OCI-LY7 (cell line): Measurements from ENCODE around the gene FBP1. TPM values are rescaled to one million over a fixed set of nuclear protein-coding genes. Genes with fewer than 3 reads are reported as not detected.

Source experiments
- BruUV-seq: library from RNA; stranded (reverse); fragments of 400-500 nt; replicated peaks from 2 replicates; lab custom pipeline; 2021; lab: Mats Ljungman, UMichigan
- CTCF ChIA-PET: fragments of 300-600 bp; sonication (Branson Sonifier 250); formaldehyde crosslinking; loops from one replicate; lab custom pipeline; 2022; ENCODE audit warnings: antibody characterized with exemption; ENCODE audit not compliant: unreplicated experiment; lab: Charles Lee
- POLR2A ChIA-PET: fragments of 300-600 bp; sonication (Branson Sonifier 250); formaldehyde crosslinking; loops from one replicate; lab custom pipeline; 2022; ENCODE audit warnings: antibody characterized with exemption; lab: Charles Lee
- DNase-seq: peaks from one replicate; pipeline ENCODE4 v3.0.0-alpha.2; 2015; ENCODE audit warnings: low spot score
- H2AFZ ChIP-seq: fragments of 200-600 bp; sonication (generic), shearing (Covaris generic); 2 replicates; pipeline ENCODE4 v1.6.1; 2014; ENCODE audit warnings: mild to moderate bottlenecking, antibody characterized with exemption, low read length, moderate library complexity
- H3K27ac ChIP-seq: fragments of 200-600 bp; sonication (generic); 2 replicates; pipeline ENCODE4 v1.5.1; 2014; ENCODE audit warnings: mixed run types, low read depth, mild to moderate bottlenecking, moderate library complexity, low read length, inconsistent platforms; ENCODE audit not compliant: poor library complexity, severe bottlenecking
- H3K36me3 ChIP-seq: fragments of 200-600 bp; sonication (generic); 2 replicates; pipeline ENCODE4 v1.6.1; 2014; ENCODE audit warnings: mild to moderate bottlenecking, antibody characterized with exemption, low read length, moderate library complexity, mixed read lengths; ENCODE audit not compliant: insufficient read depth
- H3K4me1 ChIP-seq: fragments of 200-600 bp; sonication (generic); 2 replicates; pipeline ENCODE4 v1.5.1; 2014; ENCODE audit warnings: mild to moderate bottlenecking, low read length; ENCODE audit not compliant: insufficient read depth, poor library complexity, severe bottlenecking
- H3K4me2 ChIP-seq: fragments of 200-600 bp; sonication (generic); 2 replicates; pipeline ENCODE4 v1.6.1; 2014; ENCODE audit warnings: mild to moderate bottlenecking, low read length
- H3K4me3 ChIP-seq: fragments of 200-600 bp; sonication (generic); 2 replicates; pipeline ENCODE4 v1.5.1; 2014; ENCODE audit warnings: mild to moderate bottlenecking, low read depth, low read length; ENCODE audit not compliant: poor library complexity, severe bottlenecking
- H3K79me2 ChIP-seq: fragments of 200-600 bp; sonication (generic); 2 replicates; pipeline ENCODE4 v1.6.1; 2016; ENCODE audit warnings: low read depth, mild to moderate bottlenecking, low read length, moderate library complexity, mixed read lengths; ENCODE audit not compliant: insufficient read depth
- H3K9me2 ChIP-seq: fragments of 200-600 bp; sonication (generic); 2 replicates; pipeline ENCODE4 v1.6.1; 2016; ENCODE audit warnings: mild to moderate bottlenecking, low read length, mixed read lengths; ENCODE audit not compliant: insufficient read depth
- H3K9me3 ChIP-seq: fragments of 200-600 bp; sonication (generic); 2 replicates; pipeline ENCODE4 v1.6.1; 2014; ENCODE audit warnings: mild to moderate bottlenecking, mixed run types, low read length, mixed read lengths
- H4K20me1 ChIP-seq: fragments of 200-600 bp; sonication (generic); 2 replicates; pipeline ENCODE4 v1.6.1; 2014; ENCODE audit warnings: mild to moderate bottlenecking, antibody characterized with exemption, low read length, moderate library complexity, mixed read lengths; ENCODE audit not compliant: insufficient read depth
- CTCF ChIP-seq: fragments of 200-600 bp; sonication (generic); conservative IDR thresholded peaks from 2 replicates; pipeline ENCODE4 v1.5.1; 2014; ENCODE audit warnings: mild to moderate bottlenecking, antibody characterized with exemption, low read length, moderate library complexity, mixed read lengths
- EZH2phosphoT487 ChIP-seq: fragments of 200-600 bp; sonication (generic); IDR thresholded peaks from 2 replicates; pipeline ENCODE4 v1.6.1; 2018; ENCODE audit warnings: low read depth, borderline replicate concordance, mild to moderate bottlenecking, mixed run types, antibody characterized with exemption, low read length, moderate library complexity, mixed read lengths
- intact Hi-C: fragments of 100-400 bp; cut with micrococcal nuclease; formaldehyde crosslinking; loops from one replicate; pipeline ENCODE4 v1.10.0; 2022; ENCODE audit not compliant: unreplicated experiment
- total RNA-seq, 2 experiments: library from RNA; depleted of rRNA in 1 of 2; stranded (reverse); fragments of >200 nt in 1 of 2; shearing (Covaris generic) in 1 of 2; gene quantifications; 2 replicates each; pipeline ENCODE4 v1.2.3, GENCODE V29; 2014 to 2022

Gene FBP1
- total RNA-seq, 2 experiments from 2014 or later: 63.9 to 79.1 TPM

- Histone ChIP-seq H4K20me1 (no peaks in the 10 kb centered on the region), H2AFZ (no peak overlapping the region), H3K4me3 (no peak overlapping the region), H3K36me3 (no peaks in the 10 kb centered on the region; the same call in 1 of the 2 replicates), H3K79me2 (no peaks in the 10 kb centered on the region), H3K4me1 (no peaks in the 10 kb centered on the region), H3K9me3 (no peaks in the 10 kb centered on the region), H3K27ac (no peak overlapping the region), H3K9me2 (no peaks in the 10 kb centered on the region), H3K4me2 (no peak overlapping the region)
- no TSS peak for BruUV-seq
- intact Hi-C loops: no loop called here
- TF ChIP-seq EZH2phosphoT487 (no peak), CTCF (peak; percentile 65)
- no peak for DNase-seq
- ChIA-PET POLR2A (no interaction called here), CTCF (no interaction called here)
Measured at GRCh38 chr9:94563548-94563947, 75.8 kb downstream of the FBP1 start.

- Histone ChIP-seq H3K4me1 (no peaks in the 10 kb centered on the region), H2AFZ (no peak overlapping the region), H3K36me3 (no peaks in the 10 kb centered on the region; the same call in 1 of the 2 replicates), H4K20me1 (no peaks in the 10 kb centered on the region), H3K9me3 (no peaks in the 10 kb centered on the region), H3K79me2 (no peaks in the 10 kb centered on the region), H3K4me2 (no peak overlapping the region), H3K9me2 (no peaks in the 10 kb centered on the region), H3K4me3 (no peak overlapping the region), H3K27ac (no peak overlapping the region)
- DNase-seq: no peak
- ChIA-PET CTCF (no interaction called here), POLR2A (interaction anchor here (0.8 kb wide), 1 partner anchor 15 kb away, joined by 4 read pairs; no protein-coding TSS in a partner anchor)
- BruUV-seq: no TSS peak
- no peak for TF ChIP-seq CTCF
- TF ChIP-seq EZH2phosphoT487: no peak
- intact Hi-C loops: no loop called here
Measured at GRCh38 chr9:94560237-94560636, 79.1 kb downstream of the FBP1 start.

- no TSS peak for BruUV-seq
- ChIA-PET CTCF (no interaction called here), POLR2A (no interaction called here)
- no peaks in the 10 kb centered on the region for H3K9me3 ChIP-seq
- H3K4me2 ChIP-seq: no peak overlapping the region
- TF ChIP-seq CTCF (no peak), EZH2phosphoT487 (no peak)
- H2AFZ ChIP-seq: no peak overlapping the region
- peaks cover 11% of the 10 kb centered on the region for H3K4me1 ChIP-seq
- DNase-seq: no peak
- intact Hi-C loops: no loop called here
- H3K79me2 ChIP-seq: peaks cover 19% of the 10 kb centered on the region; the same call in 1 of the 2 replicates
- no peak overlapping the region for H3K4me3 ChIP-seq
- peaks cover 7% of the 10 kb centered on the region for H3K36me3 ChIP-seq
- H3K27ac ChIP-seq: no peak overlapping the region
- H4K20me1 ChIP-seq: no peaks in the 10 kb centered on the region
- H3K9me2 ChIP-seq: no peaks in the 10 kb centered on the region
Measured at GRCh38 chr9:94557376-94557775, 81.9 kb downstream of the FBP1 start.
